ENCODE measurements around the gene GJD4. TPM values are rescaled to one million over a fixed set of nuclear protein-coding genes. Genes with fewer than 3 reads are reported as not detected.

Gene GJD4
- total RNA-seq, 1 donor from 2014 or later: not detected

DNA sequence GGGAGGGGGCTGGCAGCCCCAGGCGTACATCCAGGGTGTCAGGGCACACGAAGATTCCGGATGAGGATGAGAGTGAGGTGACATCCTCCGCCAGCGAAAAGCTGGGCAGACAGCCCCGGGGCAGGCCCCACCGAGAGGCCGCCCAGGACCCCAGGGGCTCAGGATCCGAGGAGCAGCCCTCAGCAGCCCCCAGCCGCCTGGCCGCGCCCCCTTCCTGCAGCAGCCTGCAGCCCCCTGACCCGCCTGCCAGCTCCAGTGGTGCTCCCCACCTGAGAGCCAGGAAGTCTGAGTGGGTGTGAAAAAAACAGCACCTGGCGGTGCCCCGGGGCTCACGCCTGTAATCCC, 3.2 kb downstream of the GJD4 start:
- H3K36me3 Mint-ChIP-seq: no peaks in the 10 kb centered on the region
- TF ChIP-seq, protein P1, sequence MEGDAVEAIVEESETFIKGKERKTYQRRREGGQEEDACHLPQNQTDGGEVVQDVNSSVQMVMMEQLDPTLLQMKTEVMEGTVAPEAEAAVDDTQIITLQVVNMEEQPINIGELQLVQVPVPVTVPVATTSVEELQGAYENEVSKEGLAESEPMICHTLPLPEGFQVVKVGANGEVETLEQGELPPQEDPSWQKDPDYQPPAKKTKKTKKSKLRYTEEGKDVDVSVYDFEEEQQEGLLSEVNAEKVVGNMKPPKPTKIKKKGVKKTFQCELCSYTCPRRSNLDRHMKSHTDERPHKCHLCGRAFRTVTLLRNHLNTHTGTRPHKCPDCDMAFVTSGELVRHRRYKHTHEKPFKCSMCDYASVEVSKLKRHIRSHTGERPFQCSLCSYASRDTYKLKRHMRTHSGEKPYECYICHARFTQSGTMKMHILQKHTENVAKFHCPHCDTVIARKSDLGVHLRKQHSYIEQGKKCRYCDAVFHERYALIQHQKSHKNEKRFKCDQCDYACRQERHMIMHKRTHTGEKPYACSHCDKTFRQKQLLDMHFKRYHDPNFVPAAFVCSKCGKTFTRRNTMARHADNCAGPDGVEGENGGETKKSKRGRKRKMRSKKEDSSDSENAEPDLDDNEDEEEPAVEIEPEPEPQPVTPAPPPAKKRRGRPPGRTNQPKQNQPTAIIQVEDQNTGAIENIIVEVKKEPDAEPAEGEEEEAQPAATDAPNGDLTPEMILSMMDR (IDR thresholded peaks at IDR 0.05; ENCODE audit: unreplicated experiment): no peak
- H3K4me3 Mint-ChIP-seq: no peak overlapping the region
- DNase-seq (ENCODE audit: low spot score in 2 of 2, unreplicated experiment in 2 of 2): no peak
- H3K27ac Mint-ChIP-seq: no peak overlapping the region
- peaks cover 35% of the 10 kb centered on the region for H3K27me3 Mint-ChIP-seq (ENCODE audit: low read depth)
- H3K9me3 Mint-ChIP-seq: peaks cover 10% of the 10 kb centered on the region
- no peaks in the 10 kb centered on the region for H3K4me1 Mint-ChIP-seq

DNA sequence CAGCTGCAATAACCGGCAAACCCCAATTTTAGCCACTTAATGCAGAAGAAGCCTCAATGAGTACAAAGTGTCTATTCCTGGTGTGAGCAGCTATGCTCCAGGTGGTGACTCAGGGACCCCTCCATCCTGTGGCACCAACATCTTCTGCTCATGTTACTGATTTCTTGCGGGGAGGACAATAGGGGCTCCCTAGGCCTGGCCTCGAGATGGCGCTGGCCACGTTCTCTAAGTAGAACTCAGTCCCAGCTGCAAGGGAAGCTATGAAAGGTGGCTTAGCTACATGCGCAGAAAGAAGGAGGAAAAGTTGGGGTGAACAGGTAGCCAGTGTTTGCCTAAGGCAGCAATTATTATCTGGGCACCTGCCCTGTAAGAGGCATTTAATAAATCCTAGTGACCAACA, 6.6 kb downstream of the GJD4 start:
- H3K36me3 Mint-ChIP-seq: no peaks in the 10 kb centered on the region
- TF ChIP-seq, protein P1 (IDR thresholded peaks at IDR 0.05; ENCODE audit: unreplicated experiment): no peak
- no peak for DNase-seq (ENCODE audit: low spot score in 2 of 2, unreplicated experiment in 2 of 2)
- H3K4me1 Mint-ChIP-seq: peaks cover 6% of the 10 kb centered on the region
- no peak overlapping the region for H3K4me3 Mint-ChIP-seq
- H3K27me3 Mint-ChIP-seq (ENCODE audit: low read depth): peaks cover 34% of the 10 kb centered on the region
- peaks cover 10% of the 10 kb centered on the region for H3K9me3 Mint-ChIP-seq
- H3K27ac Mint-ChIP-seq: no peak overlapping the region

DNA sequence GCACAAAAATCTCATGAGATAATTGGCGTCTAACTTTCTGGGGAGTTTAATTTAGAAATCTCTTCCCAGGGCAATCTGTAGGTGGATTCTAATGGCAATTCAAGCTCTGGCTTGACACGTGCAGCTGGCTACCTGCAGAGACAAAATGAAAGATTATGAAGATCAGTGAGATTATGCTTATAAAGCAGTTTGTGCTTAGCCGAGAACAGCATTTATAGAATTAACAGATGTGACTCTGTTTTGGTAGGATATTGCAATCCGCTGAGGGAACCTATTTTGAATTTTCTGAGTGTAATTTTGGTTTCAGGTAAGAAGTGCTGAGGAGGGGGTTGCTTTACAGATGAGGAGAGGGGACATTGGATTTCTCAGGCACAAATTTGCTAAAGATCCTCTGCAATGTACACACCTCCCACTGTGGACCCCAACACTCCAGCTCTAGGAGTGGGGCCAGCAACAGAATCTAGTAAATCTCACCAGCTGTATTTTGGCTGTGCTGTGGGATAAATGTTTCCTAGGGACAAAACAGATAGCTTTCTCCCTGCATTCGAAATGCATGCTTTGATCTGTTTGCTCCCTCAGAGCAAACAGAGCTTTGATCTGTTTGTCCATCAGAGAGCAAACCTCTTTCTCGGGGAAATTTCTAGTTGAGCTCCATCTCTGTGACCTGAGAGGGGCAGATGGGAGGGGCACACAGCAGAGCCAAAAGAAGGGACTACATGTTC, 7.4 kb downstream of the GJD4 start:
- Mint-ChIP-seq H3K4me1 (peaks cover 6% of the 10 kb centered on the region), H3K27ac (no peak overlapping the region), H3K4me3 (no peak overlapping the region), H3K9me3 (peaks cover 10% of the 10 kb centered on the region), H3K27me3 (ENCODE audit: low read depth) (peaks cover 34% of the 10 kb centered on the region), H3K36me3 (no peaks in the 10 kb centered on the region)
- no peak for DNase-seq (ENCODE audit: low spot score in 2 of 2, unreplicated experiment in 2 of 2)
- TF ChIP-seq, protein P1 (IDR thresholded peaks at IDR 0.05; ENCODE audit: unreplicated experiment): no peak

DNA sequence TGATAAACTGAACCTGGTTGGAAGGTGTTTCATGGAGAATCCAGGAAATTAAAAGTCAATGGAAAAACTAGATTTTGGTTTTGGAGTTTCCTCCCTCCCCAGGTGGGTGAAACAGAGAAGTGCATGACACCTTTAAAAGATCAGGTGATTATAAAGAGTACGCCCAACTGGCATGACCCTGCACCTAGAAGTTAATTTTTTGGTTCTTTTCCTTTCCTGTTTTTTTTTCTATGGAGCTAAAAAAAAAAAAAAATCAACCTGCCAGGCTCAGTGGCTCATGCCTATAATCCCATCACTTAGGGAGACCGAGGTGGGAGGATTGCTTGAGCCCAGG, 7.9 kb downstream of the GJD4 start:
- no peak overlapping the region for H3K4me3 Mint-ChIP-seq
- TF ChIP-seq, protein P1 (IDR thresholded peaks at IDR 0.05; ENCODE audit: unreplicated experiment): no peak
- no peaks in the 10 kb centered on the region for H3K36me3 Mint-ChIP-seq
- no peak overlapping the region for H3K27ac Mint-ChIP-seq
- H3K4me1 Mint-ChIP-seq: peaks cover 6% of the 10 kb centered on the region
- H3K9me3 Mint-ChIP-seq: peaks cover 10% of the 10 kb centered on the region
- H3K27me3 Mint-ChIP-seq (ENCODE audit: low read depth): peaks cover 34% of the 10 kb centered on the region
- DNase-seq (ENCODE audit: low spot score in 2 of 2, unreplicated experiment in 2 of 2): no peak

DNA sequence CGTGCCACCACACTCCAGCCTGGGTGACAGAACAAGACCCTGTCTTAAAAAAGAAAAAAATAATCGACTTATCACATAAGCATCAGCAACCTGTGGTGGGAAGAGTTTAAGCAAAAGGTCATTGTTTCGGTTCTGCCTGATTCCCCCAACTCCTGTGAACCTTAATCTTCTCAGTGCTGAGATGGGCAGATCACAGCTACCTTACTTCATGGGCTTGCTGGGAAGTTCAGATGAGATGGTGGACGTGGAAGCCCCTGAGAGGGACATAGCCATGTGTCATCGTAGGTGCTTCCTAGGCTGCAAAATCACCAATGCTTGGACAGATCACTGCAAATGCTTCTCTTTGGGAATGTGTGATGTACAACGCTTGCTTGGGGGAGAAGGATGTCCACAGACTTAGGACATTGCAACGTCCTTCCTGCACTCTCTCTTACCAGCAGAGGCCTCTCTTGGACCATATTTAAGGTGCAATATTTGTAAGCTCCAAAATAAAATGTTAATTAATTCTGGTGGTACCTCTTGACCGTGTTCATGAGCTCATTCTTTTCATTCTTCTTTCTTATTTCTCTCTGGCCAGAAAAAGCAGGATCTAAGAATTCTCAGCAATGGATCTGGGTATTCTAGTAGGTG, 8.6 kb downstream of the GJD4 start:
- Mint-ChIP-seq H3K27me3 (ENCODE audit: low read depth) (peaks cover 34% of the 10 kb centered on the region), H3K4me3 (no peak overlapping the region), H3K27ac (no peak overlapping the region), H3K4me1 (peaks cover 6% of the 10 kb centered on the region), H3K9me3 (peaks cover 10% of the 10 kb centered on the region), H3K36me3 (no peaks in the 10 kb centered on the region)
- no peak for DNase-seq (ENCODE audit: low spot score in 2 of 2, unreplicated experiment in 2 of 2)
- TF ChIP-seq, protein P1 (IDR thresholded peaks at IDR 0.05; ENCODE audit: unreplicated experiment): no peak

All from mesothelial cell of epicardium (in vitro differentiated cells).